Large intestine (tissue), 3 donors: ENCODE data around the gene MEX3C. TPM values are rescaled to one million over a fixed set of nuclear protein-coding genes. Genes with fewer than 3 reads are reported as not detected.

ENCODE experiments used
- DNase-seq, 2 donors: peaks; one replicate each; pipeline versions ENCODE4 v3.0.0 to v3.0.0-alpha.2; 2013
- H3K27ac ChIP-seq: one replicate; pipeline ENCODE4 v1.5.1; 2013; ENCODE audit warnings: low read length
- H3K27me3 ChIP-seq: 2 replicates; pipeline ENCODE4 v1.6.1; 2013; ENCODE audit warnings: low read length; ENCODE audit not compliant: control insufficient read depth, insufficient read depth
- H3K36me3 ChIP-seq: 2 replicates; pipeline ENCODE4 v1.6.1; 2013; ENCODE audit warnings: low read length; ENCODE audit not compliant: control insufficient read depth, insufficient read depth
- H3K4me1 ChIP-seq: one replicate; pipeline ENCODE4 v1.6.1; 2013; ENCODE audit warnings: low read length; ENCODE audit not compliant: control insufficient read depth, insufficient read depth
- H3K4me3 ChIP-seq: one replicate; pipeline ENCODE4 v1.5.1; 2013; ENCODE audit warnings: low read length
- H3K9me3 ChIP-seq: one replicate; pipeline ENCODE4 v1.6.1; 2013; ENCODE audit warnings: mild to moderate bottlenecking, low read depth, low read length, moderate library complexity; ENCODE audit not compliant: control insufficient read depth
- WGBS: methylation state at CpG from one replicate; pipeline ENCODE4 v1.1.5; 2013; ENCODE audit warnings: low lambda C conversion rate; ENCODE audit not compliant: insufficient coverage; 5-methylcytosine and 5-hydroxymethylcytosine counted together
- polyA plus RNA-seq: library from polyadenylated mRNA; unstranded; fragments of 120-200 nt; gene quantifications from one replicate; pipeline ENCODE4 v1.2.1, GENCODE V29; 2013

MEX3C gene
- polyA plus RNA-seq, 1 donor: 35.0 TPM

DNA sequence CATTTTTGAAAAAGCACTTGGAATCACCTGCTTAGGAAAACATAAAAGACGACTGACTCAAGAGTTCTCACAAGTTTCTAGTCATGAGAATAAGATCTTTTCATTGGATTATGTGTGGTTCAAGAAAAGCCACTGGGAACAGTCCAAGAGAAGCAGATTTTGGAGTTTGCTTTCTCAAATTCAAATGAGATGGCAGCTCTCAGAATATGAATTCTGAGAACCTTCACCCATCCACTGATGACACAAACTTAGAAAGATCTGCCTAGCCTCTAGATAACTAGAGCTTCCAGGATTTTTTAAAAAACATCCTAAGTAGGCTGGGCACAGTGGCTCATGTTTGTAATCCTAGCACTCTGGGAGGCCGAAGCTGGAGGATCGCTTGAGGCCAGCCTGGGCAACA lies 26.8 kb downstream of the MEX3C start:
- Histone ChIP-seq H3K9me3 (no peaks in the 10 kb centered on the region), H3K36me3 (peaks cover 10% of the 10 kb centered on the region), H3K27me3 (no peaks in the 10 kb centered on the region), H3K4me3 (no peak overlapping the region), H3K27ac (no peak overlapping the region), H3K4me1 (no peaks in the 10 kb centered on the region)
- WGBS: no CpG with 5 or more reads among the region's 3 CpGs
- DNase-seq: no peak

GRCh38 chr18:51169731-51170130 lies 27.8 kb downstream of the MEX3C start:
- Histone ChIP-seq H3K4me3 (no peak overlapping the region), H3K4me1 (no peaks in the 10 kb centered on the region), H3K27me3 (no peaks in the 10 kb centered on the region), H3K27ac (no peak overlapping the region), H3K36me3 (peaks cover 6% of the 10 kb centered on the region), H3K9me3 (no peaks in the 10 kb centered on the region)
- DNase-seq: no peak

- Histone ChIP-seq H3K27ac (no peak overlapping the region), H3K27me3 (no peaks in the 10 kb centered on the region), H3K4me1 (no peaks in the 10 kb centered on the region), H3K4me3 (no peak overlapping the region), H3K9me3 (no peaks in the 10 kb centered on the region), H3K36me3 (peaks cover 6% of the 10 kb centered on the region)
- DNase-seq: no peak
- WGBS: no CpG with 5 or more reads among the region's 6 CpGs
Observed at GRCh38 chr18:51168960-51169662, 28.4 kb downstream of the MEX3C start.

GRCh38 chr18:51168026-51168742 lies 29.3 kb downstream of the MEX3C start:
- peaks cover 5% of the 10 kb centered on the region for H3K36me3 ChIP-seq
- no CpG with 5 or more reads among the region's 5 CpGs for WGBS
- H3K27ac ChIP-seq: no peak overlapping the region
- no peak overlapping the region for H3K4me3 ChIP-seq
- DNase-seq: no peak
- no peaks in the 10 kb centered on the region for H3K9me3 ChIP-seq
- no peaks in the 10 kb centered on the region for H3K27me3 ChIP-seq
- H3K4me1 ChIP-seq: no peaks in the 10 kb centered on the region

DNA sequence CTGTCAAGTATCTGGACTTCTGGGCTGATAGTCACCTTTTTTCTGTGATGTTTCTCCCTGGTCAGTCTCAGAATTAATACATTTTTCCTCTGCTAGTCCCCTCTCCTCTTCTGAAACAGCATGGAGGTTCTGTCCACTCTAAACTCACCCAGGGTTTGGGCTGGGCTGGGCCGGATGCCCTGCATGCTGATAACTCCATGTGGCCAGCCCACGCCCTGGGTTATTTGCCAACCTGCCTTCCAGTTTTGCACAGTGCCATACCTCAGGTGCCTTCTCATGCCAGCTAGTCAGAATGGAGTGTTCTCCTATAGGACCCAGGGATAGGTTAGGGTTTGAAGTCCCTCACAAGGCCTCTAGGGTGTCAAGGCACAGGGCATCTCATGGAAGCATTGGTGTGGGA lies 32.2 kb downstream of the MEX3C start:
- Histone ChIP-seq H3K4me3 (no peak overlapping the region), H3K9me3 (no peaks in the 10 kb centered on the region), H3K27ac (no peak overlapping the region), H3K4me1 (no peaks in the 10 kb centered on the region), H3K27me3 (no peaks in the 10 kb centered on the region), H3K36me3 (no peaks in the 10 kb centered on the region)
- DNase-seq: no peak
- WGBS: no CpG with 5 or more reads among the region's 2 CpGs

DNA sequence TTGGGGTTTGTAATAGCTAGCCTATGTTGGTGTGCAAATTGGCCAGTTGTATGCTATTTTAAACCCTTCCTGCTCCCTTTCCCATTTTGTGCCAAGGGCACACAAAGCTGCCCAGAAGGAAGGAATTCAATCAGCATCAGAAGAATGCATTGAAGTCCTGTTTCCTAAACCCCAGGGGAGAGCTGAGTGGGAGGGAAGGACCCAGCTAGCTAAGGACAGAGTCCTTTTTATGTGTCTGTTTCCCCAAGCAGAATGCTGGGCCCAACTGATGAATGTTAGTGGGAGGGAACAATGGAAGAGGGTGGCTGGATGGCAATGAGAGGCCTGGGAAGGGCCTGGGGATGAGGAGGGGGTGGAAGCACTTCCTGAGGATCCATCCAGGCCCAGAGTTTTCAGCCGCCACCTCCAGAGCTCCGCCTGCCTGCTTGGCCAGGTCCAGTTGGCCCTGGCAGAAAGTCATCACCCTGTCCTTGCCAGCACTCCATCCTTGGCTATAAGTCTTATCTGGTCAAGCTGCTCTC lies 32.7 kb downstream of the MEX3C start:
- no peaks in the 10 kb centered on the region for H3K27me3 ChIP-seq
- no peaks in the 10 kb centered on the region for H3K9me3 ChIP-seq
- H3K27ac ChIP-seq: no peak overlapping the region
- no CpG with 5 or more reads among the region's 2 CpGs for WGBS
- H3K4me3 ChIP-seq: no peak overlapping the region
- DNase-seq: no peak
- H3K4me1 ChIP-seq: no peaks in the 10 kb centered on the region
- H3K36me3 ChIP-seq: no peaks in the 10 kb centered on the region

- H3K27ac ChIP-seq: no peak overlapping the region
- no peaks in the 10 kb centered on the region for H3K4me1 ChIP-seq
- WGBS: 92% methylated on average over 5 of the region's 8 CpGs
- DNase-seq: no peak
- no peaks in the 10 kb centered on the region for H3K36me3 ChIP-seq
- H3K4me3 ChIP-seq: no peak overlapping the region
- H3K9me3 ChIP-seq: no peaks in the 10 kb centered on the region
- H3K27me3 ChIP-seq: no peaks in the 10 kb centered on the region
Observed at GRCh38 chr18:51164342-51164741, 33.1 kb downstream of the MEX3C start.

GRCh38 chr18:51163543-51163942 lies 33.9 kb downstream of the MEX3C start:
- Histone ChIP-seq H3K27me3 (no peaks in the 10 kb centered on the region), H3K4me1 (no peaks in the 10 kb centered on the region), H3K36me3 (no peaks in the 10 kb centered on the region), H3K27ac (no peak overlapping the region), H3K4me3 (no peak overlapping the region), H3K9me3 (no peaks in the 10 kb centered on the region)
- no peak for DNase-seq
- WGBS: no CpG with 5 or more reads among the region's 3 CpGs

DNA sequence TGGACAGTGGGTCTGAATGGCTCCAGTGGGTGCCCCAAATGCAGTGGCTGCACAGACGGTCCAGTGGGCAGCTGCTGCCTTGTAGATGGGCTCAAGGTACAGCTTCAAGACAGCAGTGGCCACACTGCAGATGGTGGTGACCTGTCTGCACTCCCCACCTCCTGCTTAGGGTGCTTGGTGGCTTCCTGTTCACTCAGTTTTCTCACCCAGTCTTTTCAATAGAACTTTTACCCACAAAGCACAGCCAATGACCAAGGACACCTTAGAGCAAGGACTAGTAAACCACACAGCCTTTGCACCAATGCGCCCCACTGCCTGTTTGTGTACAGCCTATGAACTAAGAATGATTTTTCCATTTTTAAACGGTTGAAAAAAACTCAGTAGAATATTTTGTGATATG lies 34.9 kb downstream of the MEX3C start:
- no peaks in the 10 kb centered on the region for H3K27me3 ChIP-seq
- H3K36me3 ChIP-seq: no peaks in the 10 kb centered on the region
- no peak overlapping the region for H3K4me3 ChIP-seq
- 80% methylated on average over 1 of the region's 3 CpGs for WGBS
- no peak for DNase-seq
- H3K27ac ChIP-seq: no peak overlapping the region
- no peaks in the 10 kb centered on the region for H3K9me3 ChIP-seq
- H3K4me1 ChIP-seq: no peaks in the 10 kb centered on the region

GRCh38 chr18:51160646-51161045 lies 36.8 kb downstream of the MEX3C start:
- no peaks in the 10 kb centered on the region for H3K4me1 ChIP-seq
- H3K4me3 ChIP-seq: no peak overlapping the region
- WGBS: no CpG with 5 or more reads among the region's 5 CpGs
- DNase-seq: no peak
- no peaks in the 10 kb centered on the region for H3K9me3 ChIP-seq
- no peaks in the 10 kb centered on the region for H3K36me3 ChIP-seq
- H3K27me3 ChIP-seq: no peaks in the 10 kb centered on the region
- H3K27ac ChIP-seq: no peak overlapping the region

- DNase-seq: no peak
- Histone ChIP-seq H3K36me3 (no peaks in the 10 kb centered on the region), H3K9me3 (no peaks in the 10 kb centered on the region), H3K27me3 (no peaks in the 10 kb centered on the region), H3K27ac (no peak overlapping the region), H3K4me1 (no peaks in the 10 kb centered on the region), H3K4me3 (no peak overlapping the region)
- whole genome bisulfite sequencing: no CpG with 5 or more reads among the region's 2 CpGs
Observed at GRCh38 chr18:51157215-51157614, 40.3 kb downstream of the MEX3C start.
